SK-N-SH treated with all-trans-retinoic acid at 6 μM for 48 hours (cell line): Measurements from ENCODE around the gene NET1.

Experiments used
- ATAC-seq: fragments of 200-7000 bp; cut with Tn5 transposase; 3 replicates; pipeline ENCODE4 v1.9.1; 2020; ENCODE audit warnings: mild to moderate bottlenecking, moderate library complexity
- ARNTL ChIP-seq: fragments of 450-650 bp; formaldehyde crosslinking; IDR thresholded peaks from 2 replicates; pipeline ENCODE4 v1.5.0; 2020; ENCODE audit warnings: low read depth, mild to moderate bottlenecking, moderate library complexity, borderline replicate concordance
- BACH2 ChIP-seq: fragments of 250-450 bp; sonication (Bioruptor Pico); IDR thresholded peaks from 2 replicates; pipeline ENCODE4 v1.9.0; 2021; ENCODE audit warnings: mild to moderate bottlenecking, borderline replicate concordance
- CSDC2 ChIP-seq: fragments of 250-450 bp; sonication (Bioruptor Pico); IDR thresholded peaks from 2 replicates; pipeline ENCODE4 v1.5.0; 2020; ENCODE audit warnings: mild to moderate bottlenecking, moderate library complexity
- ESRRG ChIP-seq: fragments of 250-450 bp; sonication (Bioruptor Pico); IDR thresholded peaks from 2 replicates; pipeline ENCODE4 v1.6.1; 2021; ENCODE audit warnings: mild to moderate bottlenecking
- GLIS3 ChIP-seq: fragments of 250-450 bp; sonication (Bioruptor Pico); IDR thresholded peaks from 2 replicates; pipeline ENCODE4 v1.5.0; 2020; ENCODE audit warnings: mild to moderate bottlenecking, moderate library complexity
- ISL1 ChIP-seq: fragments of 250-450 bp; sonication (Bioruptor Pico); IDR thresholded peaks from 2 replicates; pipeline ENCODE4 v2.1.2; 2022; ENCODE audit warnings: mild to moderate bottlenecking, moderate library complexity
- OSR1 ChIP-seq: fragments of 250-450 bp; sonication (Bioruptor Pico); IDR thresholded peaks from 2 replicates; pipeline ENCODE4 v1.8.0; 2022; ENCODE audit warnings: moderate library complexity, mild to moderate bottlenecking, inconsistent platforms
- PPARA ChIP-seq: fragments of 250-450 bp; sonication (Bioruptor Pico); IDR thresholded peaks from 2 replicates; pipeline ENCODE4 v1.5.0; 2020; ENCODE audit warnings: mild to moderate bottlenecking, borderline replicate concordance
- RARB ChIP-seq: fragments of 250-450 bp; sonication (Bioruptor Pico); IDR thresholded peaks from 2 replicates; pipeline ENCODE4 v1.8.0; 2021; ENCODE audit warnings: mild to moderate bottlenecking, moderate library complexity
- SNAI2 ChIP-seq: fragments of 250-450 bp; sonication (Bioruptor Pico); IDR thresholded peaks from 2 replicates; pipeline ENCODE4 v1.5.0; 2020; ENCODE audit warnings: mild to moderate bottlenecking, moderate library complexity
- TOX ChIP-seq: fragments of 250-450 bp; sonication (Bioruptor Pico); IDR thresholded peaks from 2 replicates; pipeline ENCODE4 v1.8.0; 2021; ENCODE audit warnings: mild to moderate bottlenecking, moderate library complexity, borderline replicate concordance
- ZC3H10 ChIP-seq: fragments of 250-450 bp; sonication (Bioruptor Pico); IDR thresholded peaks from 2 replicates; pipeline ENCODE4 v1.5.1; 2021; ENCODE audit warnings: mild to moderate bottlenecking, moderate library complexity
- ZFP3 ChIP-seq: fragments of 250-450 bp; sonication (Bioruptor Pico); IDR thresholded peaks from 2 replicates; pipeline ENCODE4 v1.5.0; 2020; ENCODE audit warnings: mild to moderate bottlenecking, moderate library complexity
- ZFP30 ChIP-seq: fragments of 450-650 bp; formaldehyde crosslinking; IDR thresholded peaks from 2 replicates; pipeline ENCODE4 v1.5.0; 2022; ENCODE audit warnings: mild to moderate bottlenecking, moderate library complexity
- ZNF70 ChIP-seq: fragments of 450-650 bp; formaldehyde crosslinking; IDR thresholded peaks from 2 replicates; pipeline ENCODE4 v1.5.0; 2020; ENCODE audit warnings: mild to moderate bottlenecking, moderate library complexity
- ZNF8 ChIP-seq: fragments of 450-650 bp; formaldehyde crosslinking; IDR thresholded peaks from 2 replicates; pipeline ENCODE4 v1.5.0; 2020; ENCODE audit warnings: mild to moderate bottlenecking, moderate library complexity
- TF ChIP-seq, protein P1 (sequence below): fragments of 250-450 bp; sonication (Bioruptor Pico); IDR thresholded peaks from 2 replicates; pipeline ENCODE4 v1.8.0; 2020; ENCODE audit warnings: mild to moderate bottlenecking, moderate library complexity, borderline replicate concordance
- TF ChIP-seq, protein P2 (sequence below): fragments of 250-450 bp; sonication (Bioruptor Pico); IDR thresholded peaks from 2 replicates; pipeline ENCODE4 v1.5.0; 2020; ENCODE audit warnings: mild to moderate bottlenecking, moderate library complexity
- TF ChIP-seq, protein P3 (sequence below): fragments of 250-450 bp; sonication (Bioruptor Pico); IDR thresholded peaks from 2 replicates; pipeline ENCODE4 v1.8.0; 2021; ENCODE audit warnings: low read depth, mild to moderate bottlenecking, moderate library complexity, borderline replicate concordance
- TF ChIP-seq, protein P4 (sequence below): fragments of 250-450 bp; sonication (Bioruptor Pico); IDR thresholded peaks from 2 replicates; pipeline ENCODE4 v1.5.1; 2020; ENCODE audit warnings: low read depth, mild to moderate bottlenecking, moderate library complexity

Gene NET1

DNA sequence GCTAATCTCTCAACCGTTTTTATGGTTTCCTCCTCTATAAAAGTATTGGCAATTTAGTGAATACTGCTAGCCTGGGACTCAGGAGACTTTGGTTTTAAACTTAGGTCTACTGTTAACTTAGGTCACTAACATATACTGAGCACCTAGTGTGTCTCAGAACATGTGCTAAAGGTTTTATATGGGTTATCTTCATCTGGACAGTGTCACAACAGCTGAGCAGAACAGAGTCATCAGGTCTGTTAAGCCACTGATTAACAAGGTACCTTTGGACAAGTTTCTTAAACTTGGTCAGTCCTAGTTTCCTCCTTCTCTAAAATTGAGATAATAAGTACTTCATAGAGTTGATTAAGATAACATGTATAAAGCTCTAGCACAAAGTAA, 30.6 kb downstream of the NET1 start (continued):
- TF ChIP-seq, protein P1, sequence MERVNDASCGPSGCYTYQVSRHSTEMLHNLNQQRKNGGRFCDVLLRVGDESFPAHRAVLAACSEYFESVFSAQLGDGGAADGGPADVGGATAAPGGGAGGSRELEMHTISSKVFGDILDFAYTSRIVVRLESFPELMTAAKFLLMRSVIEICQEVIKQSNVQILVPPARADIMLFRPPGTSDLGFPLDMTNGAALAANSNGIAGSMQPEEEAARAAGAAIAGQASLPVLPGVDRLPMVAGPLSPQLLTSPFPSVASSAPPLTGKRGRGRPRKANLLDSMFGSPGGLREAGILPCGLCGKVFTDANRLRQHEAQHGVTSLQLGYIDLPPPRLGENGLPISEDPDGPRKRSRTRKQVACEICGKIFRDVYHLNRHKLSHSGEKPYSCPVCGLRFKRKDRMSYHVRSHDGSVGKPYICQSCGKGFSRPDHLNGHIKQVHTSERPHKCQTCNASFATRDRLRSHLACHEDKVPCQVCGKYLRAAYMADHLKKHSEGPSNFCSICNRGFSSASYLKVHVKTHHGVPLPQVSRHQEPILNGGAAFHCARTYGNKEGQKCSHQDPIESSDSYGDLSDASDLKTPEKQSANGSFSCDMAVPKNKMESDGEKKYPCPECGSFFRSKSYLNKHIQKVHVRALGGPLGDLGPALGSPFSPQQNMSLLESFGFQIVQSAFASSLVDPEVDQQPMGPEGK (CRISPR knock-in tag) = no peak
- TF ChIP-seq ZNF70 (no peak), ARNTL (no peak), ZFP3 (no peak)

DNA sequence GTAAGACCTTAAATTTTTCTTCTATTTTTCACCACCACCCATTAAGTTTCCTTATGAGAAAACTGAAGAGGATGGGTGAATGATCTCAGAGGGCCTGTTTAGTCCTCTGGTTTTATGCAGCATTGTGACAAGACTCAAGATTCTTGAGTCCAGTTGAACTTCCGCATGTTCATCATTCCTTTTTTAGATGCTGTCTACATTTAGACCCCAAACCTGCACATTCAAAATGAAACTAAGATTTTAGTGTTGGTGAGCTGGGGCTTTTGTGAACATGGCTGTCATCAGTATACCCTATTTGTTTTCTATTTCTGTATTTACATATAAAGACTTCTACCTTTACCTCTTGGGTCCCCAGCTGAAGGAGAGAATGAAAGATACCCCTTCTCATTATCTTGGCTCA, 31.1 kb downstream of the NET1 start:
- ATAC-seq = no peak
- TF ChIP-seq, protein P2, sequence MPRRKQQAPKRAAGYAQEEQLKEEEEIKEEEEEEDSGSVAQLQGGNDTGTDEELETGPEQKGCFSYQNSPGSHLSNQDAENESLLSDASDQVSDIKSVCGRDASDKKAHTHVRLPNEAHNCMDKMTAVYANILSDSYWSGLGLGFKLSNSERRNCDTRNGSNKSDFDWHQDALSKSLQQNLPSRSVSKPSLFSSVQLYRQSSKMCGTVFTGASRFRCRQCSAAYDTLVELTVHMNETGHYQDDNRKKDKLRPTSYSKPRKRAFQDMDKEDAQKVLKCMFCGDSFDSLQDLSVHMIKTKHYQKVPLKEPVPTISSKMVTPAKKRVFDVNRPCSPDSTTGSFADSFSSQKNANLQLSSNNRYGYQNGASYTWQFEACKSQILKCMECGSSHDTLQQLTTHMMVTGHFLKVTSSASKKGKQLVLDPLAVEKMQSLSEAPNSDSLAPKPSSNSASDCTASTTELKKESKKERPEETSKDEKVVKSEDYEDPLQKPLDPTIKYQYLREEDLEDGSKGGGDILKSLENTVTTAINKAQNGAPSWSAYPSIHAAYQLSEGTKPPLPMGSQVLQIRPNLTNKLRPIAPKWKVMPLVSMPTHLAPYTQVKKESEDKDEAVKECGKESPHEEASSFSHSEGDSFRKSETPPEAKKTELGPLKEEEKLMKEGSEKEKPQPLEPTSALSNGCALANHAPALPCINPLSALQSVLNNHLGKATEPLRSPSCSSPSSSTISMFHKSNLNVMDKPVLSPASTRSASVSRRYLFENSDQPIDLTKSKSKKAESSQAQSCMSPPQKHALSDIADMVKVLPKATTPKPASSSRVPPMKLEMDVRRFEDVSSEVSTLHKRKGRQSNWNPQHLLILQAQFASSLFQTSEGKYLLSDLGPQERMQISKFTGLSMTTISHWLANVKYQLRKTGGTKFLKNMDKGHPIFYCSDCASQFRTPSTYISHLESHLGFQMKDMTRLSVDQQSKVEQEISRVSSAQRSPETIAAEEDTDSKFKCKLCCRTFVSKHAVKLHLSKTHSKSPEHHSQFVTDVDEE (CRISPR knock-in tag) = no peak
- TF ChIP-seq RARB (CRISPR knock-in tag) = no peak
- TF ChIP-seq SNAI2 (CRISPR knock-in tag) = no peak
- TF ChIP-seq, protein P3, sequence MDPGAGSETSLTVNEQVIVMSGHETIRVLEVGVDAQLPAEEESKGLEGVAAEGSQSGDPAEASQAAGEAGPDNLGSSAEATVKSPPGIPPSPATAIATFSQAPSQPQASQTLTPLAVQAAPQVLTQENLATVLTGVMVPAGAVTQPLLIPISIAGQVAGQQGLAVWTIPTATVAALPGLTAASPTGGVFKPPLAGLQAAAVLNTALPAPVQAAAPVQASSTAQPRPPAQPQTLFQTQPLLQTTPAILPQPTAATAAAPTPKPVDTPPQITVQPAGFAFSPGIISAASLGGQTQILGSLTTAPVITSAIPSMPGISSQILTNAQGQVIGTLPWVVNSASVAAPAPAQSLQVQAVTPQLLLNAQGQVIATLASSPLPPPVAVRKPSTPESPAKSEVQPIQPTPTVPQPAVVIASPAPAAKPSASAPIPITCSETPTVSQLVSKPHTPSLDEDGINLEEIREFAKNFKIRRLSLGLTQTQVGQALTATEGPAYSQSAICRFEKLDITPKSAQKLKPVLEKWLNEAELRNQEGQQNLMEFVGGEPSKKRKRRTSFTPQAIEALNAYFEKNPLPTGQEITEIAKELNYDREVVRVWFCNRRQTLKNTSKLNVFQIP (CRISPR knock-in tag) = no peak
- no peak for TF ChIP-seq ZNF70
- no peak for TF ChIP-seq GLIS3 (CRISPR knock-in tag)
- no peak for TF ChIP-seq BACH2 (CRISPR knock-in tag)
- TF ChIP-seq ZC3H10 = no peak
- TF ChIP-seq, protein P4, sequence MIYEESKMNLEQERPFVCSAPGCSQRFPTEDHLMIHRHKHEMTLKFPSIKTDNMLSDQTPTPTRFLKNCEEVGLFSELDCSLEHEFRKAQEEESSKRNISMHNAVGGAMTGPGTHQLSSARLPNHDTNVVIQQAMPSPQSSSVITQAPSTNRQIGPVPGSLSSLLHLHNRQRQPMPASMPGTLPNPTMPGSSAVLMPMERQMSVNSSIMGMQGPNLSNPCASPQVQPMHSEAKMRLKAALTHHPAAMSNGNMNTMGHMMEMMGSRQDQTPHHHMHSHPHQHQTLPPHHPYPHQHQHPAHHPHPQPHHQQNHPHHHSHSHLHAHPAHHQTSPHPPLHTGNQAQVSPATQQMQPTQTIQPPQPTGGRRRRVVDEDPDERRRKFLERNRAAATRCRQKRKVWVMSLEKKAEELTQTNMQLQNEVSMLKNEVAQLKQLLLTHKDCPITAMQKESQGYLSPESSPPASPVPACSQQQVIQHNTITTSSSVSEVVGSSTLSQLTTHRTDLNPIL = no peak
- no peak for TF ChIP-seq ESRRG (CRISPR knock-in tag)

DNA sequence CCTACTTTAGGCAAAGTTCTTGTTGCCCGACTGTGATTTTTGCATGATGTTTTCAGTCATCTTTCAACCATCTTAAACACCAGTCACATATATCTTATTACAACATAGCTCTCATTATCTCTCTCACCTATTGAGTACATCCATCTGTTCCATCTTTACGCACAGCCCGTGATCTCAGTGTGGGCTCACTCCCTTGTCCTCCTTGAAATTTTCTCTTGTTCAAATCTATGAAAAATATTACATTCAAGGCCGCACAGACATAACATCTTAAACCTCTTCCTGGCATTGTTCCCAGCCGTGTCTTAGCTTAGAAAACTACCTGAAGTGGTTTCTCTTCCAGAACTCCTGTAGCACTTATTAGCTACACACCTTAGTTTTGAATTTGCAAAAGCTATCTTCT, 32.6 kb downstream of the NET1 start:
- TF ChIP-seq, protein P1 (CRISPR knock-in tag) = no peak
- TF ChIP-seq ZFP30 (no peak), ISL1 (no peak), ZNF8 (CRISPR knock-in tag) (no peak), TOX (CRISPR knock-in tag) (no peak), ARNTL (no peak), ZC3H10 (no peak), SNAI2 (CRISPR knock-in tag) (no peak), ESRRG (CRISPR knock-in tag) (no peak), ZFP3 (no peak), PPARA (CRISPR knock-in tag) (no peak), CSDC2 (CRISPR knock-in tag) (no peak), OSR1 (CRISPR knock-in tag) (no peak)
- TF ChIP-seq, protein P4 = no peak
- TF ChIP-seq, protein P2 (CRISPR knock-in tag) = no peak
- no peak for ATAC-seq
